ENCODE results near the gene EIF4A2.

DNA sequence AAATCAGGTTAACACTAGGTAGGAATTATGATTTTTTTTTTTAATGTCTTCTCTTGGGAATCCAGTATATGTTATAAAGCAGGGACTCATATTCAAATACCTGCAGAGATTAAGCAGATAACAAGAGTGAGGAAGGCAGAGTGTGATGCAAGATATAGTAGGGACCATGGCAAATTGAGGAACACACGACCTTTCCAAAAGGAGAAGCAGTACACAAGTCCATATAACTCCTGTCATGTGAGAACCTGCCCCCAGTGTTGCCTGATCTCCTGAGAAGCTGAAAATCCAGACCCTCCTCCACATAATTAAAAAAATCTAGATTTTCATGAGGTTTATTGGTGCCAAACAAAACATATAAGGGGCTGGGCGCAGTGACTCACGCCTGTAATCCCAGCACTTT, 19.3 kb downstream of the EIF4A2 start:
- TF ChIP-seq, protein P1, sequence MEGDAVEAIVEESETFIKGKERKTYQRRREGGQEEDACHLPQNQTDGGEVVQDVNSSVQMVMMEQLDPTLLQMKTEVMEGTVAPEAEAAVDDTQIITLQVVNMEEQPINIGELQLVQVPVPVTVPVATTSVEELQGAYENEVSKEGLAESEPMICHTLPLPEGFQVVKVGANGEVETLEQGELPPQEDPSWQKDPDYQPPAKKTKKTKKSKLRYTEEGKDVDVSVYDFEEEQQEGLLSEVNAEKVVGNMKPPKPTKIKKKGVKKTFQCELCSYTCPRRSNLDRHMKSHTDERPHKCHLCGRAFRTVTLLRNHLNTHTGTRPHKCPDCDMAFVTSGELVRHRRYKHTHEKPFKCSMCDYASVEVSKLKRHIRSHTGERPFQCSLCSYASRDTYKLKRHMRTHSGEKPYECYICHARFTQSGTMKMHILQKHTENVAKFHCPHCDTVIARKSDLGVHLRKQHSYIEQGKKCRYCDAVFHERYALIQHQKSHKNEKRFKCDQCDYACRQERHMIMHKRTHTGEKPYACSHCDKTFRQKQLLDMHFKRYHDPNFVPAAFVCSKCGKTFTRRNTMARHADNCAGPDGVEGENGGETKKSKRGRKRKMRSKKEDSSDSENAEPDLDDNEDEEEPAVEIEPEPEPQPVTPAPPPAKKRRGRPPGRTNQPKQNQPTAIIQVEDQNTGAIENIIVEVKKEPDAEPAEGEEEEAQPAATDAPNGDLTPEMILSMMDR (IDR thresholded peaks at IDR 0.05) = no peak
- no peak for TF ChIP-seq POLR2A (IDR thresholded peaks at IDR 0.05)
